HG02588 (cell line): ENCODE results near the gene CCDC47.
"Not testable (repeated sequence)": the region's sequence is repeated elsewhere in the genome, so short reads cannot be mapped to it uniquely, and the experiment has no call there.

ENCODE experiments used
- ATAC-seq: cut with Tn5 transposase; IDR thresholded peaks from one replicate; pipeline ENCODE4 v1.9.1; 2021; ENCODE audit warnings: mild to moderate bottlenecking, moderate library complexity; ENCODE audit not compliant: unreplicated experiment

CCDC47 gene

DNA sequence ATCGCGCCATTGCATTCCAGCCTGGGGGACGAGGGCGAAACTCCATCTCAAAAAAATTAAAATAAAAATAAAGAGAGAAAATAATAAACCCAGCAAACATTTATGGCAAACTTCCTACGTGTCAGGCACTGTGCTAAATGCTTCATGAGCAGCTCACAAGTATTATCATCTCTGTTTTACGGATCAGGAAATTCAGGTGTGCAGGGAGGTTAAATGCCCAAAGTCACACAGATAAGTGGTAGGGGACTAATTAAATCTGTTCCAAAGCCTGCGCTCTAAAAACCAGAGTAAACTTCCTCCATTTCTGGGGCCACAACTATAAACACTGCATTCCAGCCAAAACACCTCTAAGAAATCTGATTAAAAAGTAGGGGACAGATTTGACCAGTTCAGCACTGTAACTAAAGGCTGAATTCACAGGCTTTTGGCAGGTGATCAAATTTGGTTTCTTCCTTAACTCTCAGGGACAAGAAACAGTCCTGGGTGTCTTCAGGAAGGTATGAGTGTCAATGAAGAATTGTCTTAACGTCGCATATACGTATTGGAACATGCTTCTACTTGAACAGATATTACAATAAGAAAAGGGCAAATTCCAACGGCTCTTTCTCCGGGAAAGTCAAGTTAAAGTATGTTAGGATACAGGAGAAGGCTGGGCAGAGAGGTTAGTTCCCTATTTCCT is 32.8 kb downstream of the CCDC47 start:
- no peak for ATAC-seq

DNA sequence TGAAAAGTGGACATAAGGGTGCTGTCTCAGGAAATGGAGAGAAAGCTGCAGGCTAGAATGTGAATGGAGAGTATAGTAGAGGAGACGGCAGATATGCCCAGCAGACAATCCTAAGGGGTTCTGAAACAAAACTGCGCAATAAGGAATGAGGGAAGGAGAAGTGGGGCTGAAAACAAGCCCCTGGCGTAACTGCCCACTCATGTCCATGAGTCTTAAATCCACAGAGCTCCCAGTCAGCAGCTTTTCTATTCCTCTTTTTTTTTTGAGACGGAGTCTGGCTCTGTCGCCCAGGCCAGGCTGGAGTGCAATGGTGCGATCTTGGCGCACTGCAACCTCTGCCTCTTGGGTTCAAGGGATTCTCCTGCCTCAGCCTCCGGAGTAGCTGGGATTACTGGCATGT is 37.7 kb downstream of the CCDC47 start:
- no peak for ATAC-seq

DNA sequence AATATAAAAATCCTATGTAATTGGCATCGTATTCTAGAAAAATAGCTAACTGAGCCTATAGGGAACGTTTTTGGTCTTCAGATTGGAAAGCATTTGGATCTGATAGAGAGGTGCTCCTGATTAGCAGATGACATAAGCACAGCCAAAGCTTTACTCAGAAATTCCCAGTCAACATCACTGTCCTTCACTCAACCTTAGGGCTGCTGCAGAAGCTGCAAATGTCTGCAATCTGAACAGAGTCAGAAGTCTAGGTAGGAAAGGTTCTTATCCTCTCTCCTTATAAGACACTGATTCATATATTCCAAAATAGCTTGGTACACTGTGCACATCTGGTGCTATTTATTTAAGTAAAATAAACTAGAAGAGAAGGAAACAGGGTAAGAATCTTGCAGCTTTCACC is 51.0 kb downstream of the CCDC47 start:
- ATAC-seq, result no peak

DNA sequence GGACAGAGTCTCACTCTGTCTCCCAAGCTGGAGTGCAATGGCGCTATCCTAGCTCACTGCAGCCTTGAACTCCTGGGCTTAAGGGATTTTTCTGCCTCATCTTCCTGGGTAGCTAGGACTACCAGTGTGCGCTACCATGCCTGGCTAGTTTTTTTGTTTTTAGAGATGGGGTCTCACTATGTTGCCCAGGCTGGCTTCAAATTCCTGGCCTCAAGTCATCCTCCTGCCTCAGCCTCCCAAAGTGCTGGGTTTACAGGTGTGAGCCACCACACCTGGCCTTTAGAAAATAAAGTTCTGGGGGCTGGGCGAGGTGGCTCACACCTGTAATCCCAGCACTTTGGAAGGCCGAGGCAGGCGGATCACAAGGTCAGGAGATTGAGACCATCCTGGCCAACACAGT is 53.2 kb downstream of the CCDC47 start:
- ATAC-seq, result not testable (repeated sequence)

DNA sequence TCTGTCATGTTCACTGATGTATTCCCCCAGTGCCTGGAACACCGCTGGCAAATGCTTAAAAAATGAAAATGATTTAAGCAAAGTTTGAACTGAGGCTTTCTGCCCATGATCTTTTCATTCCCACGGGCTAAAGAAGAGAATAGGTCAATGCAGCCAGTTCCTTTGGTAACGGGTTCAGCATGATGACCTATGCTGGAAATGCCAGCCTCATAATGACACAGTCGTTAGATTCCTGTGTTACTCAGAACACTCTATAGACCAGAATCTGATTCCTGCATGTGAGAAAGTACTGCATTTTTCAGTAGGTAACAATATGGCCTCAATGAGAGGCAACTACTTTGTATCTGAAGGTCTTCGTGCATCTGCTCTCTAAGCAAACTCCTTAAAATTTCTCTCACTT is 54.4 kb downstream of the CCDC47 start:
- ATAC-seq, result no peak

DNA sequence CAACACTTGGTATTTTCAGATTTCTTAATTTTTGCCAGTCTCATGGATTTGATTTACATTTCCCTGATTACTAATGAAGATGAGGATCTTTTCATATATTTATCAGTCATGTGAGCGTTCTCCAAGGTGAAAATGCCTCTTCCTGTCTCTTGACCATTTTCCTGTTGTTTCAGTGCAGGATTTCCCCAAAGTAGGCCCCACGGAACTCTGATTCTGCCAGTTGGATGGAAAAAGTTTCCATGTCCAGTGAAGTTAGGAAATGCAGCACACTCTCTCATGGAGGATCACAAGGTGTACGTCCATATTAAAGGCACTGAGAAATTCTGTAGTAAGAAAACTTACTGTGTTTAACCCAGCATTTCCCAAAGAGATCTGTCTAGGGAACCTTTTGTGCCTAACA is 57.0 kb downstream of the CCDC47 start:
- no peak for ATAC-seq

DNA sequence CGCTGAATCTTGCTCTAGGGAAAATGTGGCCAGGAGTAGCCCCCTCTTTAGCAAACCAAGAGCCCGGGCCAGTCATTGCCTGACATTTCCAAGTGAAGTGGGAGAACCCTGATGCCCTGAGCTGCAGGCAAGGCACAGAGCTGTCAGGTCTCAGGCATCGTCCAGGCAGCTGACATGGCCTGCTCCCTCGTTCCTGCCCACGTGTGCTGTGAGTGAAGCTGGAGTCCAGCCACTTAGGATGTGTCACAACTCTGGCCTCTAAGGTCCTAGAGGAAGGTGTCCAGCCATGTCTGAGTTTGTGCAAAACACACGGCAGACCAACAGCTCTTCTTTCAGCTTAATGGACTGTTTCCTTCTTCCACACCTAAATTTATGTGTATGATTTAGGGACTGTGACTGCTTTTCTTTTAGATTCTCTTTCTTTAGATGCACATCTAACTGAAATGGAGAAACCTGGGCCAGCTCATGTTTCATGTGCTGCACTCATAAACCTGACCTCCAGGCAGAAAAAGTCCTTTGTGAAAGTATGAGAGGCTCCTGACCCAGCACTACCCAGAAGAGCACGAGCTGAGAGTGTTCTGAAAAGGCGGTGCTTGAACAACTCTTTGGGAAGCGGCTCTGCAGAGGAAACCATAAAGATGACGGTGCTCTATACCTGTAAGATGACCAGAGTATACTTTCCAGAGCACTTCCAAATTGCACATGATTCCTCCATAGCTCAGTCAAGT is 58.7 kb downstream of the CCDC47 start:
- no peak for ATAC-seq

DNA sequence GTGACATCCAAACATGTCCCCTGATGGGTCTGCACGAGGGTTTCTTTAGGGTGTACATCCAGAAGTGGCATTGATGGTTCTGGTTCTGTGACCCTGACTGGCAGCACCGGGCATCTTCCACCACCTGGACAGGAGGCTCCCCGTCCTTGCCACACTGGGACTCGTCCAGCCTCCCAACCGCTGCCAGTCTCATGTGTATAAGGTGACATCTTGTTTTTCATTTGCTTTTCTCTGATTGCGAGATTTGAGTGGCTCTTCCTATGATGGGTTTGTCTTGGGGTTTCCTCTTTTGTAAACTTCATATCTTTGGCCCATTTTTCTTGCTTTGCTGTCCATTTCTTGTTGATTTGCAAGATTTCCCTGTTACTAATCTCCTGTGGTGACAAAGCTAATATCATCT is 64.3 kb downstream of the CCDC47 start:
- no peak for ATAC-seq

DNA sequence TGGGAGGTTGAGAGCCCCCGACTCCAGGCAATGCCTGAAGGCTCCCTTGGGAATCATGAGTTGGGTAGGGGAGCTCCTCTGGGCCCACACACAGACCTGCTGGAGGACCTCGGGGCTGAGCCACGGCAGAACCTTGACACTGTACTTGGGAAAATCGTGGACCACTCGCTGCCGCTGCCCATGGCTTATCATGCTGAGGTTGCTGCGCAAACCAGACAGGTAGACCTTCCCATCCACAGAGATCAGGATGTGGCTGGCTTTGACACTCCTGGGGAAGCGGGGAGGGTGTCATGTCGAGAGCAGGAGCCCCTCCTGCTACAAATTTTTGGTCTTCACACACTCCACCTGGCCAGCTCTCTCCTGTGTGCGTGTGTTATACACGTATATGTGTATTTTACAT is 66.2 kb downstream of the CCDC47 start:
- ATAC-seq, result no peak

DNA sequence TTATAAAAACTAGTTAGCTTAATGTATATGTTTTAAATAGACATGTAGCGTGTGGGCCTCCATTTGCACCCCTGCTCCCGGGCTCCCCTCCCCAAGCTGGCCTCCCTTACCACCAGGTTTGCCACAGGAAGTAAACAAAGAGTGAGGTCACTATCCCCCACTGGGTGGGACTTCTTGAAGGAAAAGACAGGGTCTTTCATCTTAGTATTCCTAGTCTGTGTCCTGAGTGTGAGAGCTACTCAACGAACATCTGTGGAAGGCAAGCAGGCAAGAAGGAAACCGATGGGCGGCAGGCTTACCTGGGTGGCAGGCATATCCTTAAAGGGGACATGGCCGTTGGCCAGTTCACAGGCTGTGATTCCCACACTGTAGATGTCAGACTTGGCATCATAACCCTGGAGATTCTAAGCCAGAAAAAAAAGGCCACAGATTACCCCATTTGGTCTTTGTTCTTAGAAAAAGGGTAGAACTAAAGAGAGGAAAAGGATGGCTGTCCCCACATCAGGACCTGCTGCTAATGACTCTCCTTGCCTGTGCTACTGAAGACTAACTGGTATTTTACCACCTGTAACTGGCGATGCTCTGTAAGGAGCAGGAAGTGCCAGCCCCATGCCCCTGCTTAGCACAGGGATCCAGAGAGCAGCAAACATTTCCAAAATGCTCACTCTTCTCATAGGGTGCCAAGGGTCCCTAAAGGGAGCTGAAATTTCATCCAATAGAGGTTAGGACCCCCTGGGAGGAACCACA is 66.9 kb downstream of the CCDC47 start:
- no peak for ATAC-seq

DNA sequence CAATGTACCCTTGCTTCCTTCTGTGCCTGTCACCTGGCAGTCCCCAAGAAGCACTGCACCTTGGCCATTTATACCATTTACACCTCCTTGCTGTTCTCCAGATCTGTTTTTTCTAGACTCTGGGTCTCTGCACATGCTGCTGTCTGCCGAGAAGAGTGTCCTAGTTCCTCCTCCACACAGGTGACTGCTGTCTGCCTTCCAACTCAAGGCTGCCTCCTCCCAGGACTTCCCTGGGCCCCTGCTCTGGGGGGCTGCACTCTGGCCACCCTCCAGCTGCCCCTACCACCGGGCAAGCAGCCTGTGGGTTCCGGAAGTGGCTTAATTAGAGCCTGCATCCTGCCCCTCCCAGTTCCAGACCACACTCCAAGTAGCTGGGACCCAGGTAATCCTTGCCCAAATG is 67.7 kb downstream of the CCDC47 start:
- ATAC-seq, result no peak

DNA sequence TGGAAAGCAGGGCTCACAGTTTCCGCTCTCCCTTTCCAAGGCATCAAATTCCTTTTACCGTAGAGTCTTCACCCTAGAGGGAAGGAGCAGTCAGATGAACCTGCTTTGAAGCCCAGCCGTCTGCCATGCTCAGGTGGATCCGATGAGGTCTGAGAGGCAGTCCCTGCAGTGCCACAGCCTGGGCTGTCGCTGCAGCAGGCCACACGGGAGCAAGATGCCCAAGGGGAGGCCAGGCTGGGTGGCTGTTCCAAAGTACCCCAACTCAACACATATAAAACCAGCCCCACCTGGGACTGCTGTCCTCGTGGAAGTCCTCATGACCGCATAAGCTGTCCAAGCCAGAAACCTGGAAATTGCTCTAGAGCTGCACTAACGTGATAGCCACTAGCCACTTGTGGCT is 68.6 kb downstream of the CCDC47 start:
- no peak for ATAC-seq

DNA sequence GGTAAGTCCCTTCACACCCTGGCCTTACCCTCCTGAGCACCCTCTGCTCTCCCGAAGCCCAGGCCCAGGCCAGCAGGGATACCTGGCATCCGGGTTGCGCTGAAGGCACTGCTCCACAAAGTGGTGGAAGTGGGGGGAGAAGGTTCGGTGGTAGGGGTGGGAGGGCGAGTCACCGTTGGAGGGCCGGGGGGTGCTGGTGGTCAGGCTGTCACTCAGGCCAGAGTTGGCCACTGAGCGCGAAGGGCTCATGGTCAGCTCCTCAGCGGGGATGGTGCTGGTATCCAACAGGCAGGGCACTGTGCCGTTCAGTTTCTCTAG is 69.2 kb downstream of the CCDC47 start:
- ATAC-seq, result no peak

DNA sequence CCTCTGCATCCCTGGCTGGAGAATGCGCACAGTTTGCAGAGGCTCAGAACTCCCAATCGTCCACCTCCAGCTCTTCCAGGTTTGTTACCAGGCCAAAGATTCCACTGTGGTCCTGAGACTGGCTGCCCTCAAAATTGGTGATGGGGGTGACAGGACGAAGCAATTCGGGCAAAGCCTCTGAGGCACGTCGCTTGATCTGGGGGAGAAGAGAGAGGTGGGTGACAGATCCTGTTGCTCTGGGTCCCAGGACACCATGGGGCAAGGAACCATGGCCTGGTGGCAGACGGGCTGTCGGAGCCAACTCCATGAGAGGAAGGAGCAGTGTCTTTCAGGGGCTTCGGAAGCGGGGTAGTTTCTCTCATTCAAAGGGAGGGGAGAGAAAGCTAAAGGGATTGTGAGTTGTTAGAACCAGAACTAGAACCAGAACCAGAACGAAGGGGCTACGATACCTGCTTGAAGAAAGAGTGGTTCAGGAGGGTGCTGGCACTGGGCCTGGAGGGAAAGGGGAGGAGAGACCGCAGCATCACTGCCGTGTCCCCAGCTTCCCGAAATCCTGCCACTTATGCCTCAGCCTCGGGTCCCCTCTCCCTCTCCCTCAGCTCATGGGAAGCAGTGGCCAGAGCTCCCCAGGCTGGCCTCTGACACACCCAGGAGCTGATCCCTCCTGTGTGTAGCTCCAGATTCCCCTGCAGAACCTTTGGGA is 69.7 kb downstream of the CCDC47 start:
- ATAC-seq, result no peak

DNA sequence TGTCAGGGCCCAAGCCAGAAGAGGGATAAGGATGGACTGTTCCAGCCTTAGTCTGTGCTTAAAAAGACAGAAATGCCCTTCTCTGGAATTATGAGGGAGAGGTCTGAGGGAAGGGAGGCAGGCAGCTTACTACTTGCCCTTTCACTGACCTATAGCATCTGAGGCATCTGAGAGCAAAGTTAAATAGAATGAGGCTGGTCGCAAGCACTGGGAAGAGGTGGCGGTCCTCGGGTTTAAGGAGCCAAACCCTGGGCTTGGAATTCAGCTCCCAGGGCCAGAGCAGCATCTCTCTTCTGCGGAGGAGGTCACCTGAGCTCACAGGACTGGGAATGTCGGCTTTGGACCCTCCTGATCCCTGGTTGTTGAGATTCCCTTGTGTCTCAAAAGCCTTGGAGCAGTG is 70.4 kb downstream of the CCDC47 start:
- no peak for ATAC-seq

DNA sequence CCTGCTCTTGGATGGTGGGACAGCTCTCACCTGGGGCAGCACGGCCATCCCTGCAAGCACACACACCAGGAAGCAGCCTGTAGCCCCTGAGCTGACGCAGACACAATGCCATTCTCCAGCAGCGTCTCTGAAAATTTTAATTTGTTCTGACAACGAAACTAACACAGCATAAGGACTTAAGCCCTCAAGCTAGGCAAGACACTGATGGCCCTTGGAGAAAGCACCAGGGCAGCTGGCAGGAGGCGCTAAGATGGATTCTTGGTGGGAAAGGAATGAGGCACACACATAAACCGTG is 70.7 kb downstream of the CCDC47 start:
- no peak for ATAC-seq

DNA sequence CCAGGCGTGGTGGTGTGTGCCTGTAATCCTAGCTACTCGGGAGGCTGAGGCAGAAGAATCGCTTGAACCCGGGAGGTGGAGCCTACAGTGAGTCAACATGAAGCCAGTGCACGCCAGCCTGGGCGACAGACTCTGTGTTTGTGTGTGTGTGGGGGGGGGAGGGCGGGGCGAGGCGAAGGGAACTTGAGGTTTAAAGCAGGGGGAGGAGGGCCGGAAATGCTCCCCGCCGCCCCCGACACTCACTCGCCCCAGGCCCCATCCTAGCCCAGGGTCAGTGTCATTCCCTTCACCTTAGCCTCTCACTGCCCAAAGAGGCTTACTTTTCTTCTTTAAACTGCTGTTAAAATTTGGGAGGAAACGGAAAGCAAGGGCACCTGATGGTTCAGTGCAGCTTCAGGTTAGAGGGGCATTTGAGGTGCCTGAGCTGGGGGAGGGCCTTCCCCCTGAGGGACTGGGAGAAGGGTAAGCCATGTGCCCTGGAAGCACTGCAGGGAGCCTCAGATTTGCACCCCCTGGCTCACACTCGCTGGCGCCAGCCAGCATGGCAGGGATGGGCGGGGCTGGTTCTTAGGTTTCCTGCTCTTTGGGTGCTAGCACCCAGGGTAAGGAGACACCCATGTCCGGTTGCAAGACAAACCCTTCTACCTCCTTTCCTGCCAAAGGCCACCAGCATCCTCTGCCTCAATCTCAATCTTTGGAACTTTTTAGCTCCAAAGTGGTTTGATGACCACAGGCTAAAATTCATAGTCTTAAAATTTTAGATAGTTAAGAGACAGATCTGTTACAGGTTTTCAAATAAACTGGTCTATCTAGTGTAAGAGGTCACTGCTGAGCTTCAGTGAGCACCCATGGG is 71.3 kb downstream of the CCDC47 start:
- no peak for ATAC-seq

DNA sequence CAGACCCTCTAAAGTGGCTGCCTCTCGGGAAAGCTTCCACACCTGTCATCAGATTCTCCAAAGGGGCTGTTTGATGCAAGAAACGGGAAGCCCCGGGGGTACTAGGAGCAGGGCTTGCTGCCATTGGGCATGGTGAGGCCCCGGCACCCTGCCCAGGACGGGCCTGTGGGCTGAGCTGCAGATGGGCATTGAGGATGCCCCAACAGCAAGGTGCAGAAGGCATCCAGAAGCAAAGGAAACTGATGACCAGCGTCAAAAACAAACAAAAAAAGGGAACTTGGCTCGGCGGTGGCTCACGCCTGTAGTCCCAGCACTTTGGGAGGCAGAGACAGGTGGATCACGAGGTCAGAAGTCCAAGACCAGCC is 72.0 kb downstream of the CCDC47 start:
- no peak for ATAC-seq

DNA sequence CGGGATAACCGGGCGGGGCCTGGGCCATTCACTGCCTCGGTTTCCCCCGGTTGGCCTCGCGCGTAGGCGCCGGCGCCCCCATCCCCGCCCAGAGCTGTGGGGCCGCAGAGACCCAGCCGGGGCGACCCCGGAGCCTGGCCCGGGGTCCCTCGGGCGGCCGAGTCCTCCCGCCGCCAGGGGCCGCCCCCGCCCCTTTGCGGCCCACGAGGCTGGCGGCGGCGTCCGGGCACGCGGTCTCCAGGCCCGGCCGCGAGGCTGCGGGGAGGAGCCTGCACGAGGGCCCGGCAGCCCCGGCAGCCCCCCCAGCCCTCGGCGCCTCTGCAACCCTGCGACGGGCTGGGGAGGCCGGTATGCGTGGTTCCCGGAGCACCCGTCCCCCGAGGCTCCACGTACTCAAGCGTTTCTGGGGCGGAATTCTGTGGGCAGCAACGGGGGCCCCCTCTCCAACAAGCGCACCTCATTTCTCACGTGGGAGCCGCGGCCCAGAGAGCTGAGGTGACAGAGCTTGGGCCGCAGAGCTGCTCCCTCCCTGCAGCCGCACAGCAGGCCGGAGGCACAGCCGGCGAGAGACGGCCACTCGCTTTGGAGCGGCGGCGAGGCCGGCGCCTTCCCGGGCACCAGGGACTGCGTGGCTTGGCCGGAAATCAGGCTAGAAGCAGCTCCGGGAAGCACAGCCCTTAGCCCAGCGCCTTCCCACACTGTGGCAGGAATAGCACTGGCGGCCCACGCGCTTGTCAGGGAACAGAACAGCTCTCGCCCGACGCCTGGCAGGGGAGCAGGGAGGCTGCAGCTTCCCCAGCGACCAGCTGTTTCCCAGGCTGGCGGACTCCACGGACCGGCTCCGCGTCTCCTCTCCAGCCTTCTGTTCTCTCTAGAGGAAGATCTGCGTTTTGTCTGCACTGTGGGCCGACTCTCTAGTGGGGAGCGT is 72.6 kb downstream of the CCDC47 start:
- no peak for ATAC-seq
